ENCODE results near the gene VWA3B.
"Not testable (repeated sequence)": the region's sequence is repeated elsewhere in the genome, so short reads cannot be mapped to it uniquely, and the experiment has no call there.

Gene VWA3B

DNA sequence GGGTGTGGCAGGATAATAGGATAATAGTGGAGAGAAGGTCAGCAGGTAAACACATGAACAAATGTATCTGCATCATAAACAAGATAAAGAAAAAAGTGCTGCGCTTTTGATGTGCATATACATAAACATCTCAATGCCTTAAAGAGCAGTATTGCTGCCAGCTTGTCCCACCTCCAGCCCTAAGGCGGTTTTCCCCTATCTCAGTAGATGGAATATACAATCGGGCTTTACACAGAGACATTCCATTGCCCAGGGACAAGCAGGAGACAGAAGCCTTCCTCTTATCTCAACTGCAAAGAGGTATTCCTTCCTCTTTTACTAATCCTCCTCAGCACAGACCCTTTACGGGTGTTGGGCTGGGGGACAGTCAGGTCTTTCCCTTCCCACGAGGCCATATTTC is 43.1 kb downstream of the VWA3B start:
- in situ Hi-C loops (cut with MboI; ENCODE audit: low sequenced_read_pairs) = not testable (repeated sequence)

- in situ Hi-C loops (cut with MboI; ENCODE audit: low sequenced_read_pairs) = no loop called here
Observed at GRCh38 chr2:98134172-98135005, 47.4 kb downstream of the VWA3B start.

DNA sequence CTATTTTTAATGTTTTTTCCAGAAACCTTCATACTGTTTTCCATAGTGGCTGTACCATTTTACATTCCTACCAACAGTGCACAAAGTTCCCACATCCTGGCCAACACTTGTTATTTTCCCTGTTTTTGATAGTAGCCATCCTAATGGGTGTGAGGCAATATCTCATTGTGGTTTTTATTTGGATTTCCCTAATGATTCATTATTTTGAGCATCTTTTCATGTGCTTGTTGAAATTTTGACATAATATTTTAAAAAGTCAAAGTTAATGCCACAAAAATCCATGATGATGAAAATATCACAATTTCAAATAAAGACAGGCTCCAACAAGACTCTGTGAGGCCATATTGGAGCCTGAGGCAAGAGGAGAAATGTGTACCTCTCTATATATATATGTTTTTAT is 50.2 kb downstream of the VWA3B start:
- in situ Hi-C loops (cut with MboI; ENCODE audit: low sequenced_read_pairs) = no loop called here

DNA sequence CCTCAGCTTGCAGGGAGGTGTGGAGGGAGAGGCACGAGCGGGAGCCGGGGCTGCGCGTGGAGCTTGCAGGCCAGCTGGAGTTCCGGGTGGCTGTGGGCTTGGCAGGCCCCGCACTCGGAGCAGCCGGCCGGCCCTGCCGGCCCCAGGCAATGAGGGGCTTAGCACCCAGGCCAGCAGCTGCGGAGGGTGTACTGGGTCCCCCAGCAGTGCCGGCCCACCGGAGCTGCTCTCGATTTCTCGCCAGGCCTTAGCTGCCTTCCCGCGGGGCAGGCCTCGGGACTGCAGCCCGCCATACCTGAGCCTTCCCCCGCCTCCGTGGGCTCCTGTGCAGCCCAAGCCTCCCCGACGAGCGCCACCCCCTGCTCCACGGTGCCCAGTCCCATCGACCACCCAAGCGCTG is 52.0 kb downstream of the VWA3B start:
- in situ Hi-C loops (cut with MboI; ENCODE audit: low sequenced_read_pairs) = not testable (repeated sequence)

DNA sequence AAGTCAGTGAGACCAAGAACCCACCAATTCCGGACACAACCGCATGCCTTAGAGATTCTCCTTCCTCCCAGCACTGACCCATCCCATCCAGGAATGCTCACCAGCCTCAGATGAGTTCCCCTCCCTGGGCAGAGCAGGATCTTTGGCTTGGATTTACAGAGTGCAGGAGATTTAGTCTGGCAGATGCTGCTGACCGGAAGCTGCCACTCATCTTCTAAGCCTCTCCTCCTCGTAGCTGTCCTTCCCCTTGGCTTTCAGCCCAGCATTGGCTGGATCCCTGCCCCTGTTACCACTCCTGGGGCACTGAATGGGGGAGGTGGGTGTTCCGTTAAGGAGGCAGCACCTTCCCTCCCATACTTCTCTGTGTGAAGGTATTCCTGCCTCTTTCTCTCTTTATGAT is 53.2 kb downstream of the VWA3B start:
- in situ Hi-C loops (cut with MboI; ENCODE audit: low sequenced_read_pairs) = no loop called here

- in situ Hi-C loops (cut with MboI; ENCODE audit: low sequenced_read_pairs) = no loop called here
Observed at GRCh38 chr2:98142106-98142791, 55.3 kb downstream of the VWA3B start.

GRCh38 chr2:98145070-98145469 is 58.1 kb downstream of the VWA3B start:
- in situ Hi-C loops (cut with MboI; ENCODE audit: low sequenced_read_pairs) = no loop called here

GRCh38 chr2:98147900-98148299 is 60.9 kb downstream of the VWA3B start:
- in situ Hi-C loops (cut with MboI; ENCODE audit: low sequenced_read_pairs) = not testable (repeated sequence)

DNA sequence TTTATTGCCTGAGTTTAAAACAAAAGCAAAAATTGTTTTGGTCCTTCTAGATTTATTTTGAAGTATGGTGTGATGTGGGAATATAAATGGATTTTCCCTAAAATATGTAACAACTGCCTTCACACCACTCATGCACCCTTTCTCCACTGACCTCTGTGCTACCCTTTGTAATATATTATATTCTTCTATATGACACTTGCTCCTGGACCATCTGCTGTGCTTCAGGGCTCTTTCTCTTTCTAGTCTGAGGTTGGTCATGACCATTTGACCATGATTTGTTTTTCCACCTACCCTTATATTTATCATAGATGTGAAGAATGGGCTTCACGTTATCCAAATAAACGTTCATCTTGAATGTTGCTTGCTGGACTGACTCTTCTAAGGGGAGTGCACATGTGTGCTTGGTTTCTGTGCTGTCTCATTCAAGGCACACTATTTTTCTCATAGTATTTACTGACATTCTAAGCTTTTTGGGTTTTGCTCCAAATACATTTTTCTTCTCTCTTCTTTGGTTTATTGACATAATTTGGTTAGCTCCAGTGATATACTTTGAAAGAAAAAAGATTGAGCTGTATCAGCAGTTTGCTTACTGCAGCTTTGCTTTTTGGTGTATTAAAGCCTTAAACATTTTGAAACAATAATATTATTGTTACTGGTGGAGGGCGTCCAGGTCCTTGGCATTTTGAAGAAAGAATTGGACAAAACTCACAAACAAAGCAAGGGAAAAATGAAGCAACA is 61.8 kb downstream of the VWA3B start:
- in situ Hi-C loops (cut with MboI; ENCODE audit: low sequenced_read_pairs) = no loop called here

GRCh38 chr2:98149333-98149697 is 62.3 kb downstream of the VWA3B start:
- in situ Hi-C loops (cut with MboI; ENCODE audit: low sequenced_read_pairs) = no loop called here

GRCh38 chr2:98153481-98153880 is 66.5 kb downstream of the VWA3B start:
- in situ Hi-C loops (cut with MboI; ENCODE audit: low sequenced_read_pairs) = no loop called here

DNA sequence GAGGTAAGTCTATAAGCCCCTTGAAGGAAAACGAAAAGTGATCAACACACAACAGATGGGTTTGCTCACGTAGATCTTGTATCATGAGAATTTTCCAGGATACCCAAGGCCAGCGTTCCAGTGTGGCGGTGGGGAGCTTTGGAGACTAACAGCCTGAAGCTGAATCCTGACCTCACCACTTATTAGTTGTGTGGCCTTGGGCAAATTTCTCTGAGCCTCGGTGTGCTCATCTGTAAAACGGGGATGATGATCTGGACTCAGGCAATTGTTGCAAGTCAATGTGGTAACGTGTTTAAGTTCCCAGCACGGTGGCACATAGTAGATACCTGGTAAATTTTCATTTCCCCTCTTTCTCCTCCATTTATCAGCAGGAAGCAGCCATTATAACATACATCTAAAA is 68.3 kb downstream of the VWA3B start:
- in situ Hi-C loops (cut with MboI; ENCODE audit: low sequenced_read_pairs) = no loop called here

GRCh38 chr2:98155716-98156115 is 68.7 kb downstream of the VWA3B start:
- in situ Hi-C loops (cut with MboI; ENCODE audit: low sequenced_read_pairs) = no loop called here

DNA sequence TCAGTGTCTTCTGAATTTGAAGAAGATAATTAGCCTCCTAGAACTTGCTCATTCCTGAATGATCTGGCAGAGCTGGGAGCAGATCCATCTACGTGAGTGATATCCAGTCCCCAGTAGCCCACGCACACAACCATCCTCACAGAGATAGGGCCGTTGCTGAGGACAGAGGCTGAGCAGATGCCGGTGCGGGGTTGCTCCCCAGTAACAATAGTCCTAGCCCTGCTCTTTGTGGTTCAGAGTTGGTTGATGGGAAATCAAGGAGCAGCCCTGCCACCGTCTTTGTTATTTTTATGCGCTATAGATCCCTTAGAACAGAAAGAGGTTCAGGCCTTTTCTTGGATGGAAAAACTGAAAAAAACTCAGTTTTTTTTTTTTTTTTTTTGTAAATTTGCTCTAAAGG is 69.3 kb downstream of the VWA3B start:
- in situ Hi-C loops (cut with MboI; ENCODE audit: low sequenced_read_pairs) = no loop called here

- in situ Hi-C loops (cut with MboI; ENCODE audit: low sequenced_read_pairs) = no loop called here
Observed at GRCh38 chr2:98157557-98157956, 70.6 kb downstream of the VWA3B start.

DNA sequence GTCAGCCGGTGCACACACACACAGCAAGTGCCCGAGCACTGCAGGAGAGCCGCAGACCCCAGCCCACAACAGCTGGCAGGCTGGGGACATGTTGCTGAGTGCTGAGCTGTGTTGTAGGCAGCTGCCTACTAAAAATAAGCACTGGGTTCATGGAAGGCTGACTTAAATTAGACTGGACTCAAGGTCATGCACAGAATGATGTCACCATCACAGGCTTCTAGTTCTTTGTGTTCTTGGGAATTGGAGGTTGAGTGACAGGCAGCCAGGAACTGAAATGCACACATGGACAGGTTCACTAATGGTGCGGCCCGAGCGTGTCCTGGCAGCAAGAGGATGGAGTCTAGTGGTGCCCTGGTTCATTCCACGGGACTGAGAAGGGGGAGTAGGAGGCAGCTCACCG is 71.3 kb downstream of the VWA3B start:
- in situ Hi-C loops (cut with MboI; ENCODE audit: low sequenced_read_pairs) = no loop called here

DNA sequence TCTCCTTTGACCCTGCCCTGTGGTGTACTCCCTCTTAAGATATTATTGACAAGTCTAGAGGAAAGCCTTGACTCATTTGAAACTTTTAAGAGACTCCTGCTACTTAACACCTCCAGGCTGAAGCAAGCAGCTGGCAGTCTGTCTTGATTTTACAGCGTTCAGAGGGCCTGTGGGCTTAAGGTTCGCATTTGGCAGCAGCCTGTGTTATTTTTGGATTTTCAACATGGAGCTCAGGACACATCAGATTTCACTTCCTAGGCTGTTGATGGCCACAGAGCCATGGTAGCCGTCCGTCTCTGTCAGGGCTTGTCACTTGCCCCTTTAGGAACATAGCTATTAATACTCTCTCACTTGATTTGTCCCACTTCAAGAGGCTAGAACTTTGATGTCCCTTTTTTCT is 73.6 kb downstream of the VWA3B start:
- in situ Hi-C loops (cut with MboI; ENCODE audit: low sequenced_read_pairs) = no loop called here

GRCh38 chr2:98161186-98161585 is 74.2 kb downstream of the VWA3B start:
- in situ Hi-C loops (cut with MboI; ENCODE audit: low sequenced_read_pairs) = no loop called here

DNA sequence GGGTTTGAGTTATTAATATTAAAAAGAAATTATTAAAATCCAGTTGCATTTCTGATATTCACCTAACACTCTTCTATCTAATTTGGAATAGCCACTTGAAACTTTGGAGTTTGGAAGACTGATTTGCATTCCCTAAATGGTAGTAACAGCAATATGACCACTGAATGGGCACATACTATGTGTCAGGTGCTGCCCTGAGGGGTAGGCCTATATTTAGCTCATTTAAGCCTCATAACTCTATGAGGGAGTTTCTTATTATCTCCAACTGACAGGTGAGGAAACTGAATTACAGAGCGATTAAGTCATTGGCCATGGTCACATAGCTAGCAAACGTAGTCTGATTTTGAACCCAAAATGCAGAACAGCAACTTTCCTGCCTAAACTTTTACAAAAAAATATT is 77.3 kb downstream of the VWA3B start:
- in situ Hi-C loops (cut with MboI; ENCODE audit: low sequenced_read_pairs) = no loop called here

DNA sequence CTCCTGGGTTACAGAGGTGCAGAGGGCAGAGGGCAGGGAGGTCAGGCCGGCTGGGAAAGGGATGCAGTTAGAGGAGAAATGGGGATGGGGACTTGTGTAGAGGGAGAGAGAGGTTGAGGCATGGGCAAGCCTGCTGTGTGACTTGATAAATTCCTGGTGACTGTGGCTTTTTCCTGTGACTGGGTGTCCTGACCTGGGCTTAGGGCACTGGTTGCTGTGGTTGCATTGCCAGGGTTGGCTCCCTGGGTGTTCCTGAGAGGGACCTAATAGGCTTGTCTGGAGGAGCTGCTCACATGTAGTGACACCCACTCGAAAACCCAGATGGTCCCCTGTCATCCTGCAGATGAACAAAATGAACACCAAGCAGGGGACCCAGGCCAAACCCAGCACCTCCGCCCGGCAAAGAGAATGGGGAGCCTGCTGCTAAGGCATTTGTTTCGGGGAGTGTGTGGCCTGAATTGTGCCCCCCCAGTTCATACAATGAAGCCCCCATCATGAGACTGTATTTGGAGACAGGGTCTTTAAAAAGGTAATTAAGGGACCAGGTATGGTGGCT is 78.6 kb downstream of the VWA3B start:
- in situ Hi-C loops (cut with MboI; ENCODE audit: low sequenced_read_pairs) = no loop called here

DNA sequence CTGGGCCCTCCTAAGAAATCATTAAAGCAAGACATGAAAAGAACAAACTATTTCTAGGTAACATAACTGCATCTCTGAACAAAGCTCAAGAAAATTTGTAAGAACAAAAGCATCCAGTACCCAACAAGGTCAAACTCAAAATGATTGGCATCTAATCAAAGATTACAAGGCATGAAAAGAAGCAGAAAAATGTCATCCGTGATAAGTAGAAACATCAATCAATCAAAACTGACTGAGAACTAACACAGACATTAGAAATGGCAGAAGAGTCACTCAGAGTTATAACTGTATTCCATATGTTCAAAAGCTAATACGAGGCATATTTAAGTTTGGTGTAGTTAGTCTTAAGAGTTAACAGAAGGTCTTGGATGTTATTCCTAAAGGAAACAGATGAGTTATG is 80.9 kb downstream of the VWA3B start:
- in situ Hi-C loops (cut with MboI; ENCODE audit: low sequenced_read_pairs) = no loop called here

GRCh38 chr2:98170076-98170475 is 83.1 kb downstream of the VWA3B start:
- in situ Hi-C loops (cut with MboI; ENCODE audit: low sequenced_read_pairs) = no loop called here

Measured in HL-60/S4 treated with retinoic acid at 250 ng/mL for 4 days and 3 days (cell line).